Fibroblast of pulmonary artery (primary cell): ENCODE measurements around the gene MAFB.

Experiments
- DNase-seq: peaks from one replicate; pipeline ENCODE4 v3.0.0-alpha.2; 2010; ENCODE audit warnings: low read depth
- H3K4me3 ChIP-seq: replicated peaks from 2 replicates; pipeline ENCODE4 v1.5.1; 2011; ENCODE audit warnings: low read depth, mild to moderate bottlenecking, control low read depth, low read length, moderate library complexity
- TF ChIP-seq, protein P1 (sequence below): IDR thresholded peaks from 2 replicates; pipeline ENCODE4 v1.5.1; 2011; ENCODE audit warnings: mild to moderate bottlenecking, control low read depth, low read length, inconsistent platforms; ENCODE audit errors: missing control alignments

The MAFB gene

DNA sequence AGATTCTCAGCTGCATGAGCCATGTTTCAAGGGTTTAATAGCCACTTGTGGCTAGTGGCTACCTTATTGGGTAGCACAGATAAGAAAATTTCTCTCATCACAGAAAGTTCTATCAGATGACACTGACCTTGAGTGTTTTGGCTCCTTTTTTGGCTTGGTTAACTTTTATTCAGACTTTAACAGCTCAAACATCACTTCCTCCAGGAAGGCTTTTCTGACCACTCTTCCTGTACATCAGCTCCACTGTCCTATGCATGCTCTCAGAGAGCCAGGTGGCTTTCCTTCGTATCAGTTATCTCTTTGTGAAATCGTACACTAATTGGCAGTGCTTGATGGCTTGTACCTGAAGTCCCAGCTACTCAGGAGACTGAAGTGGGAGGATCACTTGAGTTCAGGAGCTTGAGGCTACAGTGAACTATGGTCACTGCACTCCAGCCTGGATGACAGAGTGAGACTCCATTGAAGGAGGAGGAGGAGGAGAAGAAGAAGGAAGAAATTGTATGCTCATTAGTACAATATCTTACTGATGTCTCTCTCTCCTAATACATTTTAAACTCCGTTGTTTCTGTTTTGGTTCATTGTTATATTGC lies 10.7 kb downstream of the MAFB start:
- TF ChIP-seq, protein P1, sequence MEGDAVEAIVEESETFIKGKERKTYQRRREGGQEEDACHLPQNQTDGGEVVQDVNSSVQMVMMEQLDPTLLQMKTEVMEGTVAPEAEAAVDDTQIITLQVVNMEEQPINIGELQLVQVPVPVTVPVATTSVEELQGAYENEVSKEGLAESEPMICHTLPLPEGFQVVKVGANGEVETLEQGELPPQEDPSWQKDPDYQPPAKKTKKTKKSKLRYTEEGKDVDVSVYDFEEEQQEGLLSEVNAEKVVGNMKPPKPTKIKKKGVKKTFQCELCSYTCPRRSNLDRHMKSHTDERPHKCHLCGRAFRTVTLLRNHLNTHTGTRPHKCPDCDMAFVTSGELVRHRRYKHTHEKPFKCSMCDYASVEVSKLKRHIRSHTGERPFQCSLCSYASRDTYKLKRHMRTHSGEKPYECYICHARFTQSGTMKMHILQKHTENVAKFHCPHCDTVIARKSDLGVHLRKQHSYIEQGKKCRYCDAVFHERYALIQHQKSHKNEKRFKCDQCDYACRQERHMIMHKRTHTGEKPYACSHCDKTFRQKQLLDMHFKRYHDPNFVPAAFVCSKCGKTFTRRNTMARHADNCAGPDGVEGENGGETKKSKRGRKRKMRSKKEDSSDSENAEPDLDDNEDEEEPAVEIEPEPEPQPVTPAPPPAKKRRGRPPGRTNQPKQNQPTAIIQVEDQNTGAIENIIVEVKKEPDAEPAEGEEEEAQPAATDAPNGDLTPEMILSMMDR: no peak
- no peak overlapping the region for H3K4me3 ChIP-seq
- no peak for DNase-seq

DNA sequence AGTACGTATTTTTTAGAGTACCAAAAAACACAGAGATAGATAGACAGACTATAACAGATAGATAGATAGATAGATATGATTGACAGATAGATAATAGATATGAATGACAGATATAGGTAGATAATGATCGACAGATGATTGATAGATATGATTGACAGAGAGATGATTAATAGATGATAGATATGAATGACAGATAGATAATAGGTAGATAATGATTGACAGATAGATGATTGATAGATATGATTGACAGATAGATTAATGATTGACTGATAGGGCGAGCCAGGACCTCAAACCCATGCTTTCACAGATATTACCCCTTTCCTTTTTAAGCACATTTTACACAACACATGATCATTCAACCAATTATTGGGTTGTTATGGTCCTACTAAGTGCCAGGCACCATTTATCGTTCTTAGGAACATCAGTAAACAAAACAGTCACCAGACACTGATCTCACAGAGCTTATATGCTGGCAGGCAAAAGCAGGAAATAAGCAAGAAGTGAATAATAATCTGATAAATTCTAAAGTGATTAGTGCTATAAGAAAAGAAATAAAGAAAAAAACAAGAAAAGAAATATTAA lies 11.6 kb downstream of the MAFB start:
- DNase-seq: no peak
- TF ChIP-seq, protein P1: no peak
- no peak overlapping the region for H3K4me3 ChIP-seq

DNA sequence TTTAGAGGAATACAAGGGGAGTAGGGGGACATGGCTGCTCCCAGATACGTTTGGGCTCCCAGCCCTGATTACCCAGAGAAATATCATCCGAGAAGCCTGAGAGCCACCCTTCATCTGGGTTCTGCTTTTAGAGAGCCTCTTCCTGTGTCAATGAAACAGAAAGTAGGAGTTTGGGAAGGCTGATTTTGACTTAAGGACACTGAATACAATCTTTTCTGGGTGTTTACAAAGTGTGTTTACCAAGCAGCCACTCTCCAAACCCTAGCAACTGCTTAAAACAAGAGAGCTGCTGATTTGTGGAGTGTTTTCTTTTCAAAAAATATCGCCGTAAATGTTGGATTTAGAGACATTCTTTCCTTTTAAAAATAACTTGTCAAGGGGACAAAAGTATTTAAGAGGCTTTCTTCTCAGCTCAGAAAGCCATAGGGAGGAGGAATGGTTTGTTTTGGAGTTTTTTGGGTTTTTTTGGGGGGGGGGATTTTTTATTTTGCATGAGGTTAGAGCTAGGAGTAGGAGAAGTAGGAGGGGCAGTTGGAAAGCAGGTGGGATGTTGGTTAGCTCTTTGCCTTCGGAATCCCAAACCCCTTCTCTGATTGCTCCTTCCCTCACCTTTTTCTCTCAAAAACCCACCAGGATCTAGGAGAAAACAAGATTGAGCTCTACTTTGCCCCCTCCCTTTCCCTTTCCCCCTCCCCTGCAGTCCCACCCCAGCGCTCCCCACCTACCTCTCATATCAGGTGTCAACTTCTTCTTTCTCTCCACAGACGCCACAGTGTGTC lies 12.4 kb downstream of the MAFB start:
- no peak for DNase-seq
- no peak overlapping the region for H3K4me3 ChIP-seq
- TF ChIP-seq, protein P1: no peak

DNA sequence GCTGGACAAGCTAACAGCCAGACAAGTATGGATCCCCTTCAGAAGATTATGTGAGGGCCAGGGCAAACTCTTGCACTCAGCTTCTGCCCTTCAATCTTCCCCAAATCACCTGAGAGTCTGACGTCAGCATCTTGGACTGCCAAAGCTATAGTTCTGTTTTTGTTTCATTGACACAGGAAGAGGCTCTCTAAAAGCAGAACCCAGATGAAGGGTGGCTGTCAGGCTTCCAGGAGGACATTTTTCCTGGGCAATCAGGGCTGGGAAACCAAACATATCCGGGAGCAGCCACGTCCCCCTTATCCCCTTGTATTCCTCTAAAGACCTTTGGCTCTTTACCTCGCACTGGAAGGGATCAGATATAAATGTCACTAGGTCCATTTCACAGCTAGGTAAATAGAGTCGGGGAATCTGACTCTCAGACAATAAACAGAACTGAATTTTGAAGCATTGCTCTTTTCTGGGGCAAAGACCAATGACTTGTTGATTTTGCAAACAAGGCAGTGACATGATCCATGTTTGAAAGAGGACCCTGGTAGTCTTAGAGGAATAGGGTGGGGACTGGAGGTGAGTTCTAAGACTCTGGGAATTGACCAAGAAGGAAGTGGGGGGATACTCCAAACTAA lies 13.3 kb downstream of the MAFB start:
- TF ChIP-seq, protein P1: no peak
- no peak for DNase-seq
- H3K4me3 ChIP-seq: no peak overlapping the region

DNA sequence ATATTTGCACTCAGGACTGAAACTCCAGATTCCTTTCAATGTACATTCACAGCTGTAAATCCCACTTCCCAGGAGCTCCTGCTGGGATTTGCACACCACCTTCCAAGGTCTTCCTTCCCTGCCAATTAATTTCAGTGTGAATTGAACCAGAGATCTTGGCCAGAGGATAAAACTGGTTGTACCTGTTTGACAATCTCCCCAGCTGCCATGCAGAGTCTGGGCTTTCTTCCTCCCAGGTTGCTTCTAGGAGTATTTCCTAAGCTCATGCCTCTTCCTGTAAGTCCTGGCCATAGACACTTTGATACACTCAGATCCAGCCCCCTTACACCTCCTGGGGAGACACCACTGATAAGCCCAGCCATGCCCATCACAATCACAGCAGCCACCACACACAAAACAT lies 15.6 kb downstream of the MAFB start:
- no peak overlapping the region for H3K4me3 ChIP-seq
- no peak for DNase-seq
- TF ChIP-seq, protein P1: no peak

DNA sequence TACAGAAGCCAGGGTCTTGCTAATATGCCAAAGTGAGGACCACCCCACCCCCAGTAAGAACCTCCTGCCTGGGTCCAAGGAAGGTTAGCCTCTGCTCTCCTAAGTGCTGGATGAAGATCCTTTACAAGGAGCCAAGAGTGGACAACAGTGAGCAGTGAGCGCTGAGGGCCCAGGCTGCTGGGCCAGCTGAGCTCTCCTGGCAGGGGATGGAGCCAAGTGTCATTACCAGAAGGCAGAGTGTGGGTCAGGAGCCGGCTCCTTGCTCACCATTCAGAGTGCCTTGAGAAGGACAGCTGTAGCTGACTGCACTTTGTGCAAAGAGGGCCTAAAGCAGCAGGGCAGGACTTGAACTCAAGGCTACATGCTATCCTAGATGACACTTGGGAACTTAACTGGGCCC lies 16.9 kb downstream of the MAFB start:
- DNase-seq: no peak
- H3K4me3 ChIP-seq: no peak overlapping the region
- TF ChIP-seq, protein P1: no peak
